NT2/D1 (cell line): Measurements from ENCODE around the gene FOXE1.

Experiments used
- SUZ12 ChIP-seq: IDR thresholded peaks from 2 replicates; pipeline ENCODE4 v1.6.1; 2011; ENCODE audit not compliant: insufficient read length, insufficient read depth; ENCODE audit errors: extremely low read depth
- YY1 ChIP-seq: IDR thresholded peaks from 2 replicates; pipeline ENCODE4 v1.6.1; 2011; ENCODE audit not compliant: insufficient read length, insufficient read depth
- ZNF274 ChIP-seq: IDR thresholded peaks from 2 replicates; pipeline ENCODE4 v1.6.1; 2011; ENCODE audit warnings: mild to moderate bottlenecking, low read depth, low read length

DNA sequence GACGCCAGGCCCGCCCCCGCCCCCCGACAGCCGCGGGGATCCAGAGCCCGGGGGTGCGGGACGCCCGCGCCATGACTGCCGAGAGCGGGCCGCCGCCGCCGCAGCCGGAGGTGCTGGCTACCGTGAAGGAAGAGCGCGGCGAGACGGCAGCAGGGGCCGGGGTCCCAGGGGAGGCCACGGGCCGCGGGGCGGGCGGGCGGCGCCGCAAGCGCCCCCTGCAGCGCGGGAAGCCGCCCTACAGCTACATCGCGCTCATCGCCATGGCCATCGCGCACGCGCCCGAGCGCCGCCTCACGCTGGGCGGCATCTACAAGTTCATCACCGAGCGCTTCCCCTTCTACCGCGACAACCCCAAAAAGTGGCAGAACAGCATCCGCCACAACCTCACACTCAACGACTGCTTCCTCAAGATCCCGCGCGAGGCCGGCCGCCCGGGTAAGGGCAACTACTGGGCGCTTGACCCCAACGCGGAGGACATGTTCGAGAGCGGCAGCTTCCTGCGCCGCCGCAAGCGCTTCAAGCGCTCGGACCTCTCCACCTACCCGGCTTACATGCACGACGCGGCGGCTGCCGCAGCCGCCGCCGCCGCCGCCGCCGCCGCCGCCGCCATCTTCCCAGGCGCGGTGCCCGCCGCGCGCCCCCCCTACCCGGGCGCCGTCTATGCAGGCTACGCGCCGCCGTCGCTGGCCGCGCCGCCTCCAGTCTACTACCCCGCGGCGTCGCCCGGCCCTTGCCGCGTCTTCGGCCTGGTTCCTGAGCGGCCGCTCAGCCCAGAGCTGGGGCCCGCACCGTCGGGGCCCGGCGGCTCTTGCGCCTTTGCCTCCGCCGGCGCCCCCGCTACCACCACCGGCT, 1.0 kb downstream of the FOXE1 start:
- TF ChIP-seq ZNF274 (no peak), SUZ12 (peak; percentile 46), YY1 (no peak)
